Right lobe of liver (tissue), 4 donors: ENCODE data around the gene PSMD14.

Experiments
- CTCF ChIP-seq, 4 donors: fragments of 200-600 bp in 3 of 4; fragments of 450-650 bp in 1 of 4; IDR thresholded peaks; one replicate each; pipeline versions ENCODE4 v1.5.1 to v1.8.0; 2016 to 2022; ENCODE audit warnings: antibody characterized with exemption in 4 of 4, mild to moderate bottlenecking in 2 of 4
- POLR2A ChIP-seq: fragments of 450-650 bp; IDR thresholded peaks from one replicate; pipeline ENCODE4 v1.6.1; 2017; ENCODE audit warnings: antibody characterized with exemption, mild to moderate bottlenecking
- donor health status: DM: no; HTN: no; CAD: no.
- donor health status: DM: no; HTN: no; CAD: no.
- donor health status: DM: no; HTN: yes; CAD: no.

- no peak for TF ChIP-seq POLR2A
- no peak for TF ChIP-seq CTCF (IDR thresholded peaks at IDR 0.05)
Measured at GRCh38 chr2:161388146-161388779, 80.0 kb downstream of the PSMD14 start.
